Muscle of back (tissue), 11 donors: ENCODE measurements around the gene TBC1D1. TPM values are rescaled to one million over a fixed set of nuclear protein-coding genes. Genes with fewer than 3 reads are reported as not detected.

ENCODE experiments used
- DNase-seq, 3 donors: peaks; one replicate each; pipeline versions ENCODE4 v3.0.0 to v3.0.0-alpha.2; 2013
- polyA plus RNA-seq, 10 donors: library from polyadenylated mRNA; unstranded; fragments of 120-200 nt; gene quantifications; one replicate each; pipeline ENCODE4 v1.2.1, GENCODE V29; 2013; ENCODE audit not compliant: insufficient read length in 10 of 10

Gene TBC1D1
- polyA plus RNA-seq, 10 donors: 38.8 to 69.9 (median 50.1) TPM

DNA sequence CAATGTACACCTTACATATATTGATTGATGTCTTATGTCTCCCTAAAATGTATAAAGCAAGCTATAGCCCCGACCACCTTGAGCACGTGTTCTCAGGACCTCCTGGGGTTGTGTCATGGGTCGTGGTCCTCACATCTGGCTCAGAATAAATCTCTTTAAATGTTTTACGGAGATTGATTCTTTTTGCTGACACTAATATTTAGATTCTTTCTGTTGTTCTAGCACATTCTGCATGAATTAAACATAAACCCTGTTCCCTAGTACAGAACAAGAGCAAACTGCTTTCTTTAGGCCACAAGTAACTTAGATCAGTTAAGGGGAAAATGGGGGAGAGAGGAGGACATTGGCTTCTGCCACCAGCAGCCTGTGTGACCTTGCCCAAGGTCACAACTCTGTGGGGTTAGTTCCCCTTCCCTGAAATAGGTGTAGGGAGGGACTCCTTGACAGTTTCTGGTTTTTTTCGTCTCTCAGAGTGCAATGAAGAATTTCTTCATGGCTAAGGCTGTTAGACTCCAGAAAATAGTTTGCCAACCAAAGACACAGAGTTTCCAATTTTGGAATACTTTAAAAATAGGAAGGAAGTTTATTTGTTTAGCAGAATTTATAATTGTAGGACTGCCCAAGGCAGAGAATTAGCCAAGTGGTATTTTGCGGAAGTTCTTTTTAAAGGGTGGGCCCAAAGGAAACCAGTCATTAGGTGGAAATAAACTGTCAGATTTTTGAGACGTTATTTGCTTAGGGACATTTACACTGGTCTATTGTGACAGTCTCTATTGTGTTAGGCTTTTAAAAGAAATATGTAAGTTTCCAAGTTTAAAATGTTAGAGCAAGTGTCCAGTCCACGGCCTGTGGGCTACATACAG lies 98.7 kb downstream of the TBC1D1 start:
- DNase-seq: no peak

DNA sequence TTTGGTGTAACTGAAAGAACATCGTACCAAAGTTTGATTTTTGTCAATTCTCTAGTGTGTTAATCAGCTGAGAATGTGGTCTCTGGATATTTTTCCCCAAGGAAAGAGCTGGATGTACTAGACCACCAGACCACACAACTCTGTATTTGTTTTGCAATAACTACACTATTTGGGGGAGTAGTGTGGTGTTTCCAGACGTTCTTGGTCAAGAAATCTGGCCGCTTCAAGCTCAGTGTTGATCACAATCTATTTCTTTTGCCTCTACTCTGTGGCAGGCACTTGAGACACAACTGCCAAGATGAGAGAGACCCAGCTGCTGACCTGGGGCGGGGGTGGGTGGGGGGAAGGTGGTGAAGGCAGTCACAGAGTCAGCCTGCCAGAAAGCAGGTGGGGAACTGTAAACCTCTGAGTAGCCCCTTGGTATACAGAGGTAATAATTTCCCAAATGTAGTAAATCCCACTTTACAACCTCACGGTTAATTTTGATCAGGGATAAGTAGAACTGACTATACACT lies 99.9 kb downstream of the TBC1D1 start:
- DNase-seq: no peak

DNA sequence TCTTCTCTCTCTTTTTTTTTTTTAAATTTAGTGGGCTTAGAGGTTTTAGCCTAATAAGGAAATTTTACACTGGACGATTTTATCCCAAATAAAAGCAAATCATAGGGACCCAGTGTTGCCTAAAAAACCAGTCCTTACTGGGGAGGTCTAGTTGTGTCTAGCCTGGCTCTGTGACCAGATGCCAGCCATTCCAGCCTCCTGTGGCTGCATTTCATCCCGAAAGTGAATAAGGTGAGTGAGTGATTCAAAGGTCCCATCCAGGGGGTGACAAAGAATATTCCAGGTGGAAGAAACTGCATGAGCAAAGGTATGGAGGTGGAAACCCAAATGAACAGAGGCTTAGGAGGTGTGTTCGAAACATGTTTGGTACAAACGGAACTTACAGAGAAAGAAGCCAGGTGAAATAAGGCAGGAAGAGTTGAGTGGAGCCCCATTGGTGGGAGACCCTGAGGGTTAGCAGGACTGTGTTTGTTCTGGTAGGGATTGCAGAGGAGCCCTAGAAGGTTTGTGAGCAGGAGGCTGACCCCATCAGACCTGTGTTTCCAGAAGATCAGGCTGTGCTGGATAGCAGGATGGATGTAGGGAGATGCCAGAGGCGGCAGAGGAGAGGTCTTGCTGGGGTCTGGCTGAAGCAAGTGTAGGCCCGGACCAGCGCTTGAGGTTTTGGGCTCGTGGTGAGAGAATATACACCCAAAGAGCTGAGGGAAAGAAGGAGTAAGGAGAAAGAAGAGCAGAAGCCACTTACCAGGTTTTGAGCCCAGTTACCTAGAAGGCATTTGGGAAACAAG lies 100.9 kb downstream of the TBC1D1 start:
- DNase-seq: no peak

DNA sequence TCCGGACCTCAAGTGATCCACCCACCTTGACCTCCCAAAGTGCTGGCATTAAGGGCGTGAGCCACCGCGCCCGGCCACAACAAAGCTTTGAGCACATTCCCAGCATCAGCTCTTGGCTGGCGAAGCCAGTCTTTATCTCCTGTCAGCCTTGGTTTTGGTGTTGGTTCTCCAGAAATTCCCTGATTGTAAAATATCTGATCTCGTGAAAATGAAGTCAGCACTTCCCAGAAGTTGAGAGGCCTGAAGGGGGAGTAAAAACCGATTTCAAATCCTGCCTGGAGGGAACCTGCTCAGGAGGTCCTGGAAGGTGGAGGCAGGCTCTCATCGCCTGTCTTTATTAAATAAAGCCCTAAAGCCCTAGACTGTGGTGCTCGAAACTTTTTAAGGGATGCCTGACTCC lies 102.9 kb downstream of the TBC1D1 start:
- no peak for DNase-seq

DNA sequence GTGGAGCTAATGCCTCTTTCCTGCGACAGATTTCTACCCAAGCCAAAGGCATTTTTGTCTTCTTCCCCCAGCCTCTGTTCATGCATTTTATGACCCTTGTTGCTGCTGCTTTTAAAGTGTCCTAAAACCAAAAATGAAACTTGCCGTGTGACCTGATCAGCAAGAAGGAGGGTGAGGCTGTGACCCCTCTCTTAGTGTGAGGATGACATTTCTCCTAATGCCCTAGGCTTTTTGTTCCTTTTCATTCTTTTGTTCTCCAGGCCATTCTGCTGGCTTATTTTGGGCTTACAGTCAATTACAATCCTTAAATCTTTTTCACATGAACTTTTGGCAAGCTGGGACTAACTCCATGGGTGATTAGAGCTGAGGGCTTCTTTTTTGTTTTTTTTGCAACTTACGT lies 103.7 kb downstream of the TBC1D1 start:
- no peak for DNase-seq

GRCh38 chr4:37995299-37995821 lies 104.5 kb downstream of the TBC1D1 start:
- no peak for DNase-seq

GRCh38 chr4:37995981-37996775 lies 105.3 kb downstream of the TBC1D1 start:
- no peak for DNase-seq

DNA sequence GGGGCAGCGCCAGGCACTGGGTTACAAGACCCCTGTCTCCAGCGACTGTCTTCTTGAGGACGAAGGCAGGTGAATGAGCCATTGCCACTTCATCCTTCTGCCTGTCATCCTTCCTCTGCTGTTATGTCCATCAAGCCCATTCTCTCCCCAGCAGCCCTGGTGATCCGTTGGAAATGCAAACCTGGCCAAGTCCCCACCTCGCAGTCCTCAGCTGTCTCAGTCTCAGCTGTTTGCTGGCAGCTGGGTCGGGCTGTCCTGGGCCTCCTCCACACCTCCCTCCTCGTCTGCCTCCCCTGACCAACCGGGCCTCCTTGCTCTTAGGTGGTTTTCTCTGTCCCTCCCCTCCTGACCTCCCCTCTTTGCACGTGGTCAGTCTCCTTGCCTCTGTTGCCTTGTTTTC lies 107.3 kb downstream of the TBC1D1 start:
- peak in 1 of 3 donors; percentile 30 for DNase-seq

- DNase-seq: no peak
Measured at GRCh38 chr4:37999000-37999716, 108.3 kb downstream of the TBC1D1 start.

DNA sequence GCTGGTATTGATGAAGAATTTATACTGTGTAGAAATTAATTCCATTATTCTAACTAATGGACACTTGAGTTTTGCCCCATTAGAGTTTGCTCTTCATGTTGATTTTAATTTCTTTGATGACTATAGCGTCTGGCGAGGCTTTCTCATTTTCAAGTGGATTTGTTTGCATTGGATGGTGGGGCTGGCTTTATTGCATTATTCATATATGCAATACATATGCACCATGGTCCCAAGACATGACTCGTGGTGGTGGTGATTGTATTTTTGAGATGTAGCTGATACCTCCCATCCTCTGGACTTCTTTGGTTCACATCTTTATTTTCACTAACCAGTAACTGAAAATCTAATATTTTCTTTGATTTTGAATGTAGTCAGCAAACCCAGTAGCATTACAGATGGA lies 109.1 kb downstream of the TBC1D1 start:
- no peak for DNase-seq

DNA sequence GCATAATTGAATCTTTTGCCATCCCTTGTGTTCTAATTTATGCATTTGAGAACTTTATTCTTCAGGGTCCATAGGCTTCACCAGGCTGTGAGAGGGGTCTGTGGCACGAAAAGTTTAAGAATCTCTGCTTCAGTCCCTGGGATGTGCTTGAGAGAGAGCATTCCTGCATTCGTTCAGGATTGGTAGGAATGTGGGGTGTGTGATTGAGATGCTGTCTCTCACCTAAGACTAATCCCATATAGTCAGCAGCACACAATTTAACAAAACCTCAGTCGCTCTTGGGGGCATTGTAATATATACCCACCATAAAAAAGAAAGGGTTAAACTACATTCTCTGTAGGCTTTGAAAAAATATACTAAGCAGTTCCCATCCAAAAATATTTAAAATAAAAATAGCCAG lies 111.0 kb downstream of the TBC1D1 start:
- no peak for DNase-seq

GRCh38 chr4:38002451-38003071 lies 111.7 kb downstream of the TBC1D1 start:
- no peak for DNase-seq

DNA sequence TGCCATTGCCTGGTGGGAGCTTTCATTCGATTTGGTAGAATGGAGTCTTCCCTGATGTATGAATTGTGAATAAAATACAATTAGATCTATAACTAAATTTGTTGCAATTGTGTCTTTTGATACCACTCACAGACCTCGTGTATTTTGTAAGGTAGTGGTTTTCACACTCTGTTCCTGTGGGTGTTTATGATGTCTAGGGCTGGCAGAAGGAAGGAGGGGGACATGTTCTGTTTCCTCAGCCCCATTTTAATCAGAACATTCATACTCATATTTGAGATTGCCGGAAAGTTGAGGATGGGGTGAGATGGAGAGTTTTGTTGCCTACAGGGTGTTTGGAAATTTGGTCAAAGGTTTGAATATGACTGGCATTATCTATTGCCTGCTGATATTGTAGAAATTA lies 112.2 kb downstream of the TBC1D1 start:
- DNase-seq: no peak

GRCh38 chr4:38003628-38004027 lies 112.7 kb downstream of the TBC1D1 start:
- DNase-seq: no peak

DNA sequence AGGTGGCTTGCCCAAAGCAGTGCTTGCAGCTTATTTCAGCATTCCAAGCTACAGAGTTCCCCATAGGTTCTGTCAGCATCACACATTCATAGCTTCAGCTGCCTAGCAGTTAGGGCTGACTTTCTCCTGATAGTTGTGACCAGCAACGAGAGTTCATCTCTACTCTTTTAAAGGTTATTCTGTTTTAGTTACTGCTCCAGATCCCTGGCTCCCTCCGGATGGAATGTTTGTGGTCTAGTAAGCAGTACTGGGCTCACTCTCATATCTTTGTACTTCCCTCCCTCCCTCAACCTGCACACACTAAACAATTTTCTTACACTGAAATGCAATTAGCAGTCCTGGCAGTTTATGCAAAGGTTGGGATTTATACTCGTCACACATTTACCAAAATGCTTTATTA lies 113.2 kb downstream of the TBC1D1 start:
- no peak for DNase-seq

DNA sequence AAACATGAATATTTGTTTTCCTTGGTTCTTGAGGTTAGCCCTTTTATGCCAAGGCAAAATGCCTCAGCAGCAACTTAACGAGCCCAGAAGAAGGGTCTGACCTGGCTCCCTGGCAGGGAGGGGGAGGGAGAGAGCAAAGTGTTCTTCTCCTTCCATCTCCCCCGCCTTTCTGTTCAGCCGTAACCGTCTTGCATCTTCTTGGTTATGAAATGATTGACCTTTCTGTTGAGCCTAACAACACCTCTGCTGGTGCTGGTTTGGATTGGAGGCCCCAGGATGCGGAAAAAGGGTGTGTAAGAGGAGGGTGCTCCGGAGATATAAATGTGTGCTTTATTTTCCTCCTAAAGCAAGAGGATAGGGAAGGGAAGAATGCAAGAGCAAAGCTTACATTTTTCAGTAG lies 114.0 kb downstream of the TBC1D1 start:
- no peak for DNase-seq

- DNase-seq: no peak
Measured at GRCh38 chr4:38005637-38006036, 114.8 kb downstream of the TBC1D1 start.

DNA sequence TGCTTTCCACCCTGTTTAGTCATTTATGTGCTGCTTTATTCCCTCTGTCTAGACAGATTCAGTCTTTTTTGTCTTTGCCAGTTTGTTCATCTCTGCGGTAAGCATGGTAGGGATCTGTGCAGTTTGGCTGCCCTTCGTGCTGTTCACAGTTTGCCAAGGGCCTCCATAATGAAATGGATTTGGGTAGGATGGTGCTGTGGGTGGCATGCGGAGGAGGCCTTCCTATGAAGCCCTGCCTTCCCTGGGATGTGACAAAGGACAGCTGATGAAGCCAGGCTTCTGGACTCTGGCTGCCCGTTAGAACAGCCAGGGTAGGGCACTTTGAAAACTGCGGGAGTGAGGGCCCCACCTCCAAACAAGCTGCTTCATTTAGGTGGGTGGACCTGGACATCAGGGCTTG lies 116.8 kb downstream of the TBC1D1 start:
- DNase-seq: no peak

DNA sequence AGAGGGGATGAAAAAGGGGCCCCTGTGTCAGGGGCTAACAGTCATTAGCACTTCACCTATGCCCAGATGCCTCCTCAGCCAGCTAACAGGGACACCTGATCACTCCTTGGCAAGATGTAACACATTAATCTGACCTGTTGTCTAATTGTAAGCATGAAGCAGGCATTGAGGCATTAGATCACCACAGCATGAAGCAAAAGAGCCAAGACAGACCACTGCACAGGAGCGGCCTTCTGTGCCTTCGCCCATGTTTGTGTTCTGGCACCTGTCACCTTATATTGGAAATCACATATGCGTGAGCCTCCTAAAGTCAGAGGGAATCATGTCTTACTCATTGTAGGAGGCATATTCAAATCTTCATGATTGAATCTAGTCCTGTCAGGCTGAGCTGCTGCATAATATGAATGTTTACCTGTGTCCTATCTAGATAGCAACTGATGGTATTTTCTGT lies 117.7 kb downstream of the TBC1D1 start:
- DNase-seq: no peak

- no peak for DNase-seq
Measured at GRCh38 chr4:38009421-38009820, 118.5 kb downstream of the TBC1D1 start.

- no peak for DNase-seq
Measured at GRCh38 chr4:38009949-38010348, 119.1 kb downstream of the TBC1D1 start.
